DMS114 treated with DMSO at 0.1 percent for 48 hours (cell line): ENCODE results near the gene TIMM23.
"Not testable (repeated sequence)": the region's sequence is repeated elsewhere in the genome, so short reads cannot be mapped to it uniquely, and the experiment has no call there.

Source experiments
- DNase-seq: peaks from one replicate; lab custom pipeline; 2025; ENCODE audit not compliant: unreplicated experiment; lab: John Stamatoyannopoulos, UW

Gene TIMM23, protein sequence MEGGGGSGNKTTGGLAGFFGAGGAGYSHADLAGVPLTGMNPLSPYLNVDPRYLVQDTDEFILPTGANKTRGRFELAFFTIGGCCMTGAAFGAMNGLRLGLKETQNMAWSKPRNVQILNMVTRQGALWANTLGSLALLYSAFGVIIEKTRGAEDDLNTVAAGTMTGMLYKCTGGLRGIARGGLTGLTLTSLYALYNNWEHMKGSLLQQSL

DNA sequence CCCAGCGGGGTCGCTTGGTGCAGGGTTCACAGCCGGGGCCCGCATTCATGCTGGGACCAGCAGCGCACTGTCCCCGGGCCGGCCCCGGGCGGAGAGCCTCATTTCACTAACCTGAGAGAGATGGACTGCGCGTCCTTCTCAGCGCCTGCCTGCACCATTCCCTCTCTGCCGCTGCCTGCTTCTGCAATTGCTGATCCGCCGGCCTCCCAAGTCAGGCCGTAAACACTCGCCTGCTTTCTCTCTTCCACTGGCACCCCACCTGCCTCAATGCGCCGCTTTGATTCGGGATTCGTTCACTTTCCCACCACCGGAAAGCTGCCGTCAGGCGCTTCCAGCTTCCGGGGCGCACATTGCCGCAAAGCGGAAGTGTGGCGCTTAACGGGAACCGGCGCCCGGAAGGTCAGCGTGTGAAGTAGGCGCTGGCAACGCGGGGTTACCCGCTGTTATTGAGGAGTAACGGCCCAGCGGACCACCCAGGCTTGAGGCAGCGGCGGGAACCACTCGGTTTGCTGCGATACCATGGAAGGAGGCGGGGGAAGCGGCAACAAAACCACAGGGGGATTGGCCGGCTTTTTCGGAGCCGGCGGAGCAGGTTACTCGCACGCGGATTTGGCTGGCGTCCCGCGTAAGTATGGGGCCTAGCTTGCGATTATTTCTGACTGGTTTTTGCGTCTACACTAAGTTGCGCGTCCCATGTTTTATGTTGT, at the start of gene TIMM23:
Gene TIMM23 (plus strand): TSS at position 384 of the 707 bp plus-strand sequence. CDS start 136 bp downstream, at position 520.
- DNase-seq: peak; percentile 84

DNA sequence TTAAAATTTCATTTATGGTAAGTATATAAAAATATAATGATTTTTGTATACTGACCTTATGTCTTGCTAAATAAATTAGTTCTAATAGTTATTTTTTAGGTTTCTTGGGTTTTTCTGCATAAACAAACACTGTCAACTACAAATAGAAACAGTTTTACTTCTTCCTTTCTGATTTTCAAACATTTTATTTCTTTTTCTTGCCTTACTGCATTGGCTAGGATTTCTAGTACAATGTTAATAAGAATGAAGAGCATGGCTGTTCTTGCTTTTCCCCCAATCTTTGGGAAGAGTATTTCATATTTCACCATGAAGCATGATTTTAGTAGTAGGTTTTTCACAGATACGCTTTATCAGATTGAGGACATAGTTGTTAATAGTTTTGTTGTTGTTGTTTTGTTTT, 45.5 kb upstream of the TIMM23 start:
- DNase-seq: not testable (repeated sequence)

DNA sequence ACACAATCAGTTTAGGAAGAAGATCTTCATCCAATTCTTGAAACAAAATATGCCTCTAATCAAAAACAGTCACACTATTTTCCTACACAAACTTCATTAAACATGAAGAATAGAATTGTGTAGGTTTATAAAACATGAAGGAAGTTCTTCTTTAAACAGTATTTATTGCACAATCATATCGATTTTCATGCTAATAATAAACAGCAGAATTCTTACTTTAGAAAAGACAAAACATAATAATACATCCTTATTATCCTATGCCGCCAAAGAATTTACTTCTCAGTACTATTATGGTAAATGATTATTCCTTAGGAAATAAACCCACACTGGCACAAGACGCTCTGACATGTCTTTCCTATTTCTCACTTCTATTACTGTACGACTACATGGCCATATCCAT, 41.0 kb upstream of the TIMM23 start:
- DNase-seq: not testable (repeated sequence)

DNA sequence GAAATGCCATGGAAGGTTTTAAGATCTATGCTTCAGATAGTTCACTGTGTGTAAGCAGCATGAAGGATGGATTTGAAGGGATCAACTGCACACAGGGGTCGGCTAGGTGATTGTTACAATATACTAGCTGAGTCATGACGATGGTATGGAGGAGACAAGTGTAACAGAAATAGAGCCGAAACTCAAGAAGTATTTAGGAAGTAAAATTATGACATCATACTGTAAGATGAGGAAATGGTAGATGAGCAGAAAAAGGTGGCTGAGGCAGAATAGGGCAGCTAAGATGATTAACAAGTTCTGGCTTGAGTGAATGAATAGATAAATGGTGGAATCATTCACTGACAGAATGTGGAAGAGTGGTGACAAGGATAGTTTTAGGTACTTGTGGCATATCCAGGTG, 37.5 kb upstream of the TIMM23 start:
- DNase-seq: not testable (repeated sequence)

DNA sequence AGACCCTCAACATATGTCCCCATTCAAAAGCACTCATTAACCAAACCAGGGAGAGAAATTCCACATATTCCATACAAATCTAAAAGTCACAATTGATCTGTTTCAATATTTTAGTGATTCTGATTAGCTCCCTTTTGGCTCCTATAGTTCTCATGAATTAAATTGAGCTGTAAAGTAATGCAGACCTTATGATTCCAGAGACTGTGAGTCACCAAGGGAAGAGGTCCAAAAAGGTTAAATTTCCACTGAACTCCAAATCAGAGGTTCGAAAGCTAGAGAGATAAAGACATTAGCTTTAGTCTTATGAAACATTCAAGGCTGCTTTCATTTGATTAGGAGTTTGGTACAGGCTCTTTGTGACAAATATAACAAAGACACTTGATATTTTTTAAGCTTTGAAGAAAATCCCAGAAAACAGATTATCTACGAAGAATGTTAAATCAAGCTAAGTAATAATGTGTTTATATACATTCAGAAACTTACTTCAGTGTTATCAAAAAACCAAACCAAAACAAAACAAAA, 33.1 kb upstream of the TIMM23 start:
- not testable (repeated sequence) for DNase-seq

DNA sequence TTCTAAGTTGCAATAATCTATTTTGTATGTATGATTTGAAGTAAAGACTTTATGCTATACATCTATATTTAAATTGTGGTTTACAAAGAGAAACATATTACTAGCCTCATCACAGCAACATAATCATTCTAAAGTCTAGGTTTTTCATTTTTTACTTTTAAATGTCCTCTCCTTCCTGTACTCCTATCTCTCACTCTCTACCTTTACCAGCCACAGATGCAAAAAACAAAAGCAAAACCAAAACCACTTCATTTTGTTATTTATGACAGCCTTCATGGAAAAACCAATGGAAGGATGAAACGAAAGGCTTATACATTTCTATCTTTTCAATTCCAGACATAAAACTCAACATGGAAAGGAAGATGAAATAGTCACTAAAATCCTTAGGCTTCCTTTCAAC, 31.1 kb upstream of the TIMM23 start:
- DNase-seq: not testable (repeated sequence)

DNA sequence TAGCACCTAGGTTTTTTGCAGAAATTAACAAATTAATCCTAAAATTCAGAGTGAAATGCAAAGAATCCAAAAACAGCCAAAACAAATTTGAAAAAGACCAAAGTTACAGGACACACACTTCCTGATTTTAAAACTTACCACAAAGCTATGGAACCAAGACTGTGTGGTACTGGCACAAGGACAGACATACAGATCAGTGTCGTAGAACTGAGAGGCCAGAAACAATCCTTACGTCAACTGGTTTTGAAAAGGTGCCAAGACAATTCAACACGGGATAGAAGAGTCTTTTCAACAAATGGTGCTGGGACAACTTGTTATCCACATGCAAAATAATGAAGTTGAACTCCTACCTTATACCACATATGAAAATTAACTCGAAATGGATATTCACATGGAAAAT, 26.8 kb upstream of the TIMM23 start:
- DNase-seq: not testable (repeated sequence)

DNA sequence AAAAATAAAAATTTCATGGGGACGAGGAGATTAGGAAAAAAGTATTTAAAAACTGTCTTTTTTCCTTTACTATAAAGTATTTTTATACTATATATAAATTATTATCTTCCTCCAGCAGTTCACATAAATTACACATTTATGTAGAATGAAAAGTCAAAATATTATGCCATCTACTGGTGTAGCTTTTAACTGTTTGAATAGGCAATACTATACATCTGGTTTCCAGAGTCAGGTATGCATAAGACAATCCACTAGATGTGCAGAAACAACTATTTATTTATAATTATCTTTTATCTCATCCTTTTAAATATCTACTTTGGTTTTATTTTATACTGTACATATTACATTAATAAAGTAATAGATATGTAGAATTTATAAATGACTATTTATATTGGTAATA, 24.9 kb upstream of the TIMM23 start:
- DNase-seq: not testable (repeated sequence)

DNA sequence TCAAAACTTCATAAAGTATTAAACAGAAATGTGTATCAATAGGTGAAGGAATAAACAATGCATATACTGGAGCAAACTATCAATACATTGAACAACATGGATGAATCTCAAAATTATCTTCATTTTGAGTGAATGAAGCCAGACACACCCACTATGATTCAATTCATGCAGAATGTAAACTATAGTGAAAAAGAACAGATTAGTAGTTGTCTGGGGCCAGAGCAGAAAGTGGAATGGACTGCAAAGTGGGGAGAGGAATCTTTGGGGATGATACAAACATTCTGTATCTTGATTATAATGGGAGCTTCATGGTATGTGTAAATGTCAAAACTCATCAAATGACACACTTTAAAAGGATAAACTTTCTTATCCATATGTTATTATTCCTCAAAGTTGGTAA, 23.5 kb upstream of the TIMM23 start:
- not testable (repeated sequence) for DNase-seq

DNA sequence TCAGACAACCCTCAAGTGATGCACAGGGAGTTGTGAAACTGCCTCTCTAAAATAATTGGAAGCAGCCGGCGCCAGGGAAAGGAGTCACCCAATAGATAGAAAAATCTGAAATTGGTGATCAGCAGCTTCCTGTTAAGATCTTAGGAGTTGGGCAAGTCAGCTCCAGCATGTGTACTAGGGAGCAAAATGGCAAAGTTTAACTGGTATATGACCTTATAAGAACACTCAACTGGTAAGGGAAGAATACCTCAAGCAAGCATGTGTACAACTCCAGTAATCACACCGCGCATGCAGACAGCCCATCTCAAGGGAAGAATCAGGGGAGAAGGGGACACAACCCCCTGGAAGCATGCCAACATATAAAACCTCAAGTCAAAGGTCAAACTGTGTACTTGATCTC, 17.9 kb upstream of the TIMM23 start:
- not testable (repeated sequence) for DNase-seq

DNA sequence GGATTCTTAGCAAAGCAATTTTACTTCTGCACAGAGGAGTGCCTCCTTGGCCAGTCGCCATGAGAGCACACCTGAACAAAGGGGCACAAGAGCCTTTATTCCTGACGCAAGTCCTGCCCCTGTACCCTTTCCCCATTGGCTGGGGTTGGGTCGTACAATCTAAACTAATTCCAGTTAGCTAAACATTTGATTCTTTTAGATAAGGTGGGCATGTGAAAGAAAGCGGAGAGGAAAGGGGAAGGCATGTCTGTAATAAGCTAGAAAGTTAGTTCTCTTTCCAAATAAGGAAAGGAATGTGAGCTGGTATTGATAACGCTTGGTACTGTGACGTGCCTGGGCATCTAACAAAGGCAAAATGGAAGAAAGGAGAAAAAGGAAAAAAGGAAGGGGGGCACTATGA, 15.7 kb upstream of the TIMM23 start:
- DNase-seq: not testable (repeated sequence)

DNA sequence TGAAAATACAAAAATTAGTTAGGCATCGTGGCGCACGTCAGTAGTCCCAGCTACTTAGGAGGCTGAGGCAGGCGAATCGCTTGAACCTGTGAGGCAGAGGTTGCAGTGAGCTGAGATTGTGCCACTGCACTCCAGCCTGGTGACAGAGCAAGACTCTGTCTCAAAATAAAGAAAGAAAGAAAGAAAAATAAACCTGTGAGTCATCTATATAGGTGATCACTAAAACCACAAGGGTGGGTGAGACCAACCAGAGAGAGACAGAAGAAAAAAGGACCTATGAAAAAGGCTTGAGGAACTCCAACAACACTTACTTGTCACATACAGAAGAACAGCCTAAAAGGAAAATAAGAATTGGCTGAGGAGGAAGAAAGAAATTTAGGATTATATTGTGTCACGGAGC, 14.4 kb upstream of the TIMM23 start:
- not testable (repeated sequence) for DNase-seq

DNA sequence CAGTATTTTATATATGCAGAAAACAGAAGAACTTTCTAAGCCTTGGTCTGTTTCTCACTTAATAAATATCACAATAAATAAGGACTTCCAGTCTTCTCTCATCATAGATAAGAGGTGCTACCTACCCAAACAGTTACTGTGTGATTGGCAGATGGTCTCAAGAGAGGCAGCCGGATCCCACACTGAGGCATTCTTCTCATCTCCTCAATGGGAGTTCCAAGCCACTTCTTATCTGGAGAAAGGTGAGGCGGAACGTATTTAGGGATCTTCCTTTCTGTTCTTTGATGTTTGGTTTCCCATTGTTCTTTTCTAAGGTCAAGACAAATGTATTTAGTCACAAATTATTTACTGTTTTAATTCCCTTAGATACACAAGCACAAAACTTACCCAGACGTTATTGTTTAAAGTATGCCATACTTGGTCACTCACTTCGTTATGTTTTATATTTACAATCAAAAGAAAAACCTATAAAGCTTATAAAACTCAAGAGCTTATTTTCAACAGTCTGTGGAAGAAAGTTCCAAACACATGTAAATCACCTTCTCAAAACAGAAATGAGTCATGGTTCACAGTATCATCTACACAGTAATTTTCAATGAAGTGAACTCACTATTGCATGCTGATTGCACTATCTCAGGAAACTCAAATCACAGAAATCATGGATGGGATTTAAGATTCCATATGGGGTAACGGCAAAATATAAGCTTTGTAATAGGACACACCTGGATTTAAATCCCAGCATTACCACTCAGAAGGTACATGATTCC, 9.4 kb upstream of the TIMM23 start:
- DNase-seq: not testable (repeated sequence)

DNA sequence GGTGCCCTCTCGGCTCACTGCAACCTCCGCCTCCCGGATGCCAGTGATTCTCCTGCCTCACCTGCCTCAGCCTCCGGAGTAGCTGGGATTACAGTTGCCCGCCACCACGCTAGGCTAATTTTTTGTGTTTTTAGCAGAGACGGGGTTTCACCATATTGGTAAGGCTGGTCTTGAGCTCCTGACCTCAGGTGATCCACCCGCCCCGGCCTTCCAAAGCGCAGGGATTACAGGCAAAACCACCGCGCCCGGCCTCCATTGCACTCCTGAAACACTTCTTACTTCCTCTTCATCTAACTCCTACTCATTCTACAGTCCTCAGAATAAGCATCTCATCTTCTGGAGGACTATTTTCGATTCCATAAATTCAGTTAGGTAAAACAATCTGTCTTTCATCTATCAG, 1.3 kb upstream of the TIMM23 start:
- DNase-seq: not testable (repeated sequence)

DNA sequence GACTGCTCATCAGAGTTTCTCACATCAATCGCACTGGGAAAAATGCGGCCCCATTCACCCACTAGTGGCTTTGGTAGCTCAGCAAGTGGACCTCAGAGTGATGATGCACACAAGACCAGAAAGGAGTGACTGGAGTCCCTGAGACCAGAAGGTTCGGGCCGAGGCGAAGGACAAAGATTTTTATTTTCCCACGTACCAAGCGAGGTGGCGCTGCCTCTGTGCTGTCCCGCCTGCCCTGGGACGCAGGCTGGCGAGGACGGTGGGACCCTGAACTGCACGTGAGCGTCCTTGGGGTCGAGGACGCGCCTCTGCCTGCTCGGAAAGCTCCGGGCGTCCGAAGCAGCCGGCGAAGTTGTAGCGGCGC, 565 bp upstream of the TIMM23 start:
- DNase-seq: not testable (repeated sequence)

DNA sequence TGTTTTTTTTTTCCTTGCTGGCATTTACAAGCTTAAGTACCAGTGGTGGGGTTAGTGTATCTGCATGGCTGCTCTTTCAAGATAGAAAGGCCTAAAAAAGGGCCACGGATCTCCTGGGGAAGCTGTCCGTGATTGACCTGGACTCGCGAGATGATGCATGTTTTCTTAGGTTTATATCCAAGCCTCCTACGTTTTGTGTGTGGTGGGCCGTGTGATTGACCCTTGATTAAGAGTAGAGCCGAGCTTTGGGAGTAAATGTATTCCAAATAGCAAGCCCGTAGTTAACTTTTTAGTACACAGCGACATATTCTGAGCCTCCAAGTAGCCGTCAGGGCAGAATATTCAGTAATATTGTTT, 502 bp downstream of the TIMM23 start:
- not testable (repeated sequence) for DNase-seq

DNA sequence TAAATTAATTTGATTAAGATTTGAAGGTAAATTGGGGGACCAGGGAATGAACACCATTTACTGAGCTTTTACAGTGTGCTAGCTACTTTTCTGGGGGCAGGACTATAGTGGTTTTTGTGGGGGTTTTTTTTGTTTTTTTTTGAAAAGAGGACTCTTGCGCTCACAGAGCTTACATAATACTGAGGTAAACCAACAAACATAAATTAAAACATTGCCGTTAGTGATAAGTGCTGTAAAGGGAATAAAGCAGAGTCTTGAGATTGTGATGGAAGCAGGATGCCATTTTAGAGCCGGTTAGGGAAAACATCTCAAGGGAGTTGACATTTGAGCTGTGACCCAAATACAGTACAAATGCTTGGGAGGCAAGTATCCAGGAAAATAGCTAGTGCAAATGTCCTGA, 1.8 kb downstream of the TIMM23 start:
- not testable (repeated sequence) for DNase-seq

DNA sequence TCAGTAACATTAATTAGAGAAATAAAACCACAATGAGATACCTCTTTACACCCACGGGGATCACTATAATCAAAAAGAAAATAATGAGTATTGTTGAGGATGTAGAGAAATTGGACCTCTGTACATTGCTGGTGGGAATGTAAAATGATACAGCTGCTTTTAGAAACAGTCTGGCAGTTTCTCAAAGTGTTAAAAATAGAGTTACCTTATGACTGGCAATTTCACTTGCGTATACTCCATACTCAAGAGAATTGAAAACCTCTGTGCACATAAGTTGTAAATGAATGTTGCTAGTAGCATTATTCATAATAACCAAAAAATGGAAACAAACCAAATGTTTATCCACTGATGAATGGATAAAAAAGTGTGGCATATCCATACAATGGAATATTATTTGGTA, 6.3 kb downstream of the TIMM23 start:
- not testable (repeated sequence) for DNase-seq

DNA sequence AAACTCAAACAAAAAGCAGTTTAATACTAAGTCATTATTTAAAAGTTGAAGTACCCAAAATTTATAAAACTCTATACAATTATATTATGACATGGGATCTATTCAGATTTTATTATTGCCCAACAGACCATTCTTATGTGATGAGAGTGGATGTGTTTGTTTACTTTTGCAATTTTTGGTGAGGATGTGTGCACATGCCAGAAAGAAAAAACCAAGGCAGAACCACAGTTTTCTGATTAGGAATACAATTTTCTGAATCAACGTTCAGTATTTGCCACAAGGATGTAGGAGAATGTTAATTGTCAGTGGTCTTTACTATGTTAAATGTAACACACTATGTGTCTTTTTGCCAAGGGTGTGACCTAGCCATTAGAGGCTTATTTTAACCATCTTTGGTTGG, 9.1 kb downstream of the TIMM23 start:
- DNase-seq: not testable (repeated sequence)

DNA sequence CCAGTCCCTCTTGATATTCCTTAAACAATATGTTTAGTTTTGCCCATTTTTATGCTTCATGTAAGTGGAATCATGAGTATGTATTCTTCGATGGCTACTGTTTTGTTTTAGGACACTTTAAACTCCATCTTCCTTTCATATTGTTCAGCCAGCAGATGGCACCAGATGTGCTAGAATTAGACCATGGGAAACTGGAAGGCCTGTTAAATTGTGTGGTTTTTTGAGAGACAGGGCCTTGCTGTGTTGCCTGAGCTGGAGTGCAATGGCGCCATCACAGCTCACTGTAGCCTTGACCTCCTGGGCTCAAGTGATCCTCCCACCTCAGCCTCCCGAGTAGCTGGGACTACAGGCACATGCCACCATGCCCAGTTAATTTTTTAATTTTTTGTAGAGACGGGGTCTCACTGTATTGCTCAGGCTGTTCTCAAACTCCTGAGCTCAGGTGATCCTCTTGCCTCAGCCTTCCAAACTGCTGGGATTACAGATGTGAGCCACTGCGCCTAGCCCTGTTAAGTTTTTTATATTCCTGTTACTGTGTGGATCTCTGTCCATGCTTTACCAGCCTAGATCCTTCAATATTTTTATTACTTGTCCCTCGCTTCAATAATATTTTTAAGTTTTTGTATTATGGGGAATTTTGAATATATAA, 11.4 kb downstream of the TIMM23 start:
- peak; percentile 55 for DNase-seq

DNA sequence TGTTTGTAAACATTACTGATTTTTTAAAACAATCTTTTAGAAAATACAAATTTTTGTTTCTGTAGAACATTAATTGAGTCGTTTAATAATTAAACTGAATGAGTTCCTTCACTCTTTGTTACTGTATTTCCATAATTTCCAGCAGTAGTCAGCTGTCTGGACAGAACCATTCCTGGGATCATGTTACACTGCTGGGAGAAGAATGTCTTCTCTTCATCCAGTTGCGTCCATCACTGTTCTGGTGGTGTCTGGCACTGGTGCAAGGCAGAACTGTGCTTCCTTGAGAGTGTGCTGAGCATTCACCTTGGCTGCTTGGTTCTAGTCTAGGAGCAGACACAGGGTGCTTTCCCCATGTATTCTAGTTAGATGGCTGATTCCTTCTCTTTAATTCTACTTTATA, 12.2 kb downstream of the TIMM23 start:
- DNase-seq: not testable (repeated sequence)
